Measurements from ENCODE around the gene ZC3H14. TPM values are rescaled to one million over a fixed set of nuclear protein-coding genes. Genes with fewer than 3 reads are reported as not detected.

Gene ZC3H14
- total RNA-seq, 1 experiment from 2014 or later, result 90.6 TPM

GRCh38 chr14:88597601-88598000 is 34.8 kb downstream of the ZC3H14 start:
- Histone ChIP-seq H3K56ac (ENCODE audit: insufficient read length, low read depth, low read length) (no peak overlapping the region), H3K79me1 (ENCODE audit: insufficient read depth, low read depth, low read length, poor library complexity, severe bottlenecking) (no peaks in the 10 kb centered on the region), H3K79me2 (ENCODE audit: insufficient read depth, low read length) (no peaks in the 10 kb centered on the region), H3K4me2 (ENCODE audit: insufficient read depth, insufficient read length, low read length) (no peak overlapping the region), H2BK15ac (ENCODE audit: low read depth, low read length) (no peak overlapping the region), H2BK120ac (ENCODE audit: low read depth, low read length, poor library complexity, severe bottlenecking) (no peak overlapping the region), H3K18ac (ENCODE audit: insufficient read length, low read depth, low read length) (no peak overlapping the region), H3K27ac (ENCODE audit: insufficient read length, low read depth, low read length) (no peak overlapping the region), H3K27me3 (ENCODE audit: insufficient read depth, low read length) (no peaks in the 10 kb centered on the region), H3K4ac (ENCODE audit: low read depth, low read length) (no peak overlapping the region), H2BK20ac (ENCODE audit: low read depth, low read length, poor library complexity, severe bottlenecking) (no peak overlapping the region), H3K9me3 (ENCODE audit: control insufficient read depth, low read depth, low read length) (no peaks in the 10 kb centered on the region), H3K23me2 (ENCODE audit: insufficient read length, low read depth, low read length, poor library complexity, severe bottlenecking) (no peaks in the 10 kb centered on the region), H4K20me1 (ENCODE audit: control insufficient read depth, insufficient read depth, insufficient read length) (no peaks in the 10 kb centered on the region), H3K9ac (ENCODE audit: extremely low read depth, insufficient read length, low read length) (no peak overlapping the region), H3K23ac (ENCODE audit: insufficient read length, low read depth, low read length) (no peak overlapping the region), H3K4me1 (ENCODE audit: insufficient read depth, low read length) (no peaks in the 10 kb centered on the region), H3T11ph (ENCODE audit: low read length) (no peak overlapping the region), H2BK12ac (ENCODE audit: insufficient read length, low read depth, low read length) (no peak overlapping the region), H3K14ac (ENCODE audit: insufficient read depth, low read length) (no peak overlapping the region), H4K8ac (replicated peaks; ENCODE audit: insufficient read length, low read depth, low read length) (no peak overlapping the region), H2AFZ (ENCODE audit: low read length) (no peak overlapping the region), H2AK5ac (ENCODE audit: insufficient read length, low read length) (no peak overlapping the region), H4K5ac (ENCODE audit: insufficient read length, low read depth, low read length) (no peak overlapping the region), H2BK5ac (ENCODE audit: insufficient read length, low read length) (no peak overlapping the region), H4K91ac (ENCODE audit: insufficient read length, low read depth, low read length) (no peak overlapping the region)
- Mint-ChIP-seq H3K4me3 (no peak overlapping the region), H3K4me1 (no peaks in the 10 kb centered on the region), H3K9me3 (no peaks in the 10 kb centered on the region), H3K27ac (peak overlapping the region in 2 of 3 experiments; percentile 13 to 69; a peak in 3 of 7 replicates), H3K27me3 (ENCODE audit: low read depth) (no peaks in the 10 kb centered on the region), H3K36me3 (ENCODE audit: insufficient read depth in 1 of 3, low read depth in 3 of 3) (peaks cover 26 to 94% (median 73%) of the 10 kb centered on the region in 3 experiments; a peak in 6 of 7 replicates)
- WGBS (ENCODE audit: extremely low coverage, insufficient read length, low lambda C conversion rate), result no CpG with 5 or more reads among the region's 4 CpGs
- TF ChIP-seq CTCF (conservative IDR thresholded peaks at IDR 0.05), result no peak
- DNase-seq, result no peak
